ENCODE data around the gene MDC1. TPM values are rescaled to one million over a fixed set of nuclear protein-coding genes. Genes with fewer than 3 reads are reported as not detected.
"Not testable (repeated sequence)": the region's sequence is repeated elsewhere in the genome, so short reads cannot be mapped to it uniquely, and the experiment has no call there.

Gene MDC1
- total and polyA plus RNA-seq, 5 donors: 11.1 to 26.6 (median 22.4) TPM

DNA sequence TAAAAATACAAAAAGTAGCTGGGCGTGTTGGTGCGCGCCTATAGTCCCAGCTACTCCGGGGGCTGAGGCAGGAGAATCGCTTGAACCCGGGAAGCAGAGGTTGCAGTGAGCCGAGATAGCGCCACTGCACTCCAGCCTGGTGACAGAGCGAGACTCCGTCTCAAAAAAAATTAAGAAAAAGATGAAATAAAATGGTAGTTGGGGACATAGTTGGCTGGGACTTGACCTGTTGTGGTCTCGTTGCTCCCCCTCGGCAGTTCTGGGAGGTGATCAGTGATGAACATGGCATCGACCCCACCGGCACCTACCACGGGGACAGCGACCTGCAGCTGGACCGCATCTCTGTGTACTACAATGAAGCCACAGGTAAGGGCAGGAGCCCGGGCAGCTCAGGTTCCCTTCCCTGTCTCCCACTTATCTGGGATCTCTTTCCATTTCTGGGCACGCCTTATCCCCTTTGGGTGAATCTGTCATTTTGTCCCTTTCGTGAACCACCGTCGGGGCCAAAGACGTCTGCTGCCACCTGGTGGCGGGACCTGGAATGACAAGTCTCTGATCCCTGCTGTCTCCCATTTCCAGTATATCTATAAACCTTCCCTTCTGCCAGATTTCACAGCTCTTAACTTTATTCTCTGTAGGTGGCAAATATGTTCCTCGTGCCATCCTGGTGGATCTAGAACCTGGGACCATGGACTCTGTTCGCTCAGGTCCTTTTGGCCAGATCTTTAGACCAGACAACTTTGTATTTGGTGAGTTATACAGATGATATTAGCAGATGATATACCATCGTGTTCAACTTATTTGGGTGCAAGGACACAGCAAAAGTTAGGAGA, 5.4 kb upstream of the MDC1 start:
- Histone ChIP-seq H3K4me3 (ENCODE audit: low read length) (no peak overlapping the region), H3K9me3 (ENCODE audit: control insufficient read depth, low read length) (no peaks in the 10 kb centered on the region), H3K27me3 (ENCODE audit: control insufficient read depth, insufficient read depth) (no peaks in the 10 kb centered on the region), H3K4me1 (ENCODE audit: control insufficient read depth, insufficient read depth, low read length) (peaks cover 3% of the 10 kb centered on the region), H3K27ac (ENCODE audit: low read length) (peak overlapping the region; percentile 96)
- intact Hi-C loops (cut with DNase I): loop anchor here (1.0 to 2.0 kb wide), 4 partner anchors 38 to 44 kb away; no protein-coding TSS in a partner anchor
- 12% methylated on average over 27 of the region's 27 CpGs for WGBS
- DNase-seq (peak; percentile 74 to 92 (median 92)), ATAC-seq (peak; percentile 0 to 1)

DNA sequence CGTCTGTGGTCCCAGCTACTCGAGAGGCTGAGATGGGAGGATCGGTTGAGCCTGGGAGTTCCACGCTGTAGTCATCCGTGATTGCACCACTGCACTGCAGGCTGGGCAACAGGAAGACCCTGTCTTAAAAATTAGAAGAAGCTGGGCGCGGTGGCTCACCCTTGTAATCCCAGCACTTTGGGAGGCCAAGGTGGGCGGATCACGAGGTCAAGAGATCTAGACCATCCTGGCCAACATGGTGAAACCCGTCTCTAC, 4.9 kb upstream of the MDC1 start:
- intact Hi-C loops (cut with DNase I): loop anchor here (1.0 to 2.0 kb wide), 4 partner anchors 37 to 43 kb away; no protein-coding TSS in a partner anchor
- DNase-seq: peak; percentile 58 to 66 (median 64)
- not testable (repeated sequence) for H3K4me1 ChIP-seq (ENCODE audit: control insufficient read depth, insufficient read depth, low read length); ATAC-seq; H3K9me3 ChIP-seq (ENCODE audit: control insufficient read depth, low read length); H3K27me3 ChIP-seq (ENCODE audit: control insufficient read depth, insufficient read depth)
- peak overlapping the region; percentile 96 for H3K27ac ChIP-seq (ENCODE audit: low read length)
- H3K4me3 ChIP-seq (ENCODE audit: low read length): peak overlapping the region; percentile 98
- 9% methylated on average over 10 of the region's 10 CpGs for WGBS

DNA sequence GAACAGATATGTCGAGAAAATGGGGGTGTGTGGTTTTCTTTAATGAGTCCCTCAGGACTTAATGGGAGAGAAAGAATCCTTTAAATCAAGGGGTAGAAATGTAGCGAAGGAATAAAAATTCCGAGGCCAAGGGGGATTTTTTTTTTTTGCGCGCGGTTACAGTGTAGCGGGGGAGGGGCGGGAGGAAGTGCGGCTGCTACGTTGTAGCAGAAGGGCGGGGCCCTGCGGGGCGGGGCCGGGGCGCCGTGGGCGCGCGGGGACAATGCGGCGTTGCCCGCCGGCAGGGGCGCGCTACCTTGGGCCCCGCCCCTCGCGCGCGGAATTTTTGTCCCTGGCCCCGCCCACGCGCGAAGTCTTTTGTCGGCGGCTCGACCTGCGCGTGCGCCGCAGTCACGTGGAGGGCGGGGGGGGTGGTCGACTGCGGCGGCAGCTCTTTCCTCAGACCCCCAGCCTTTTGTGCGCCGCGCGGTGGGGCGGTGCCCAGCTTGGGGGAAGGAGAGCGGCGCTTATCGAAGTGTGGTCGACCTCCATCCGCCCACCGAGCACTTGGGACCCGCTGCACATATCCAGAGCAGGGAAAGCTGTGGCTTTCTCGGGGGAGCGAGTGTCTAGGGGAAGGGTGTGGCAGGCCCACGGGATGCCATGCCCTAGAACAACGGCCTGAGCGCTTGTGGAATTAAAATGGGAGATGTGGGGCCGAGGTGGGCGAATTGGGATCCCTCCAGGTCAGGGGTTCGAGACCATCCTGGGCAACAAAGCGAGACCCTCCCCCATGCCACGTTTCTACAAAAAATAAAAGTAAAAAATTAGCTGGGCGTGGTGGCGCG, 4.3 kb upstream of the MDC1 start:
- Histone ChIP-seq H3K9me3 (ENCODE audit: control insufficient read depth, low read length) (no peaks in the 10 kb centered on the region), H3K4me1 (ENCODE audit: control insufficient read depth, insufficient read depth, low read length) (peaks cover 3% of the 10 kb centered on the region), H3K27me3 (ENCODE audit: control insufficient read depth, insufficient read depth) (no peaks in the 10 kb centered on the region), H3K4me3 (ENCODE audit: low read length) (peak overlapping the region; percentile 98), H3K27ac (ENCODE audit: low read length) (peak overlapping the region; percentile 96)
- DNase-seq (peak; percentile 94 to 98 (median 97)), ATAC-seq (peak; percentile 77 to 79)
- intact Hi-C loops (cut with DNase I): loop anchor here (1.0 to 2.0 kb wide), 5 partner anchors 35 to 43 kb away; partner anchors contain the start of gene PPP1R18 (in 1 of the 4)
- under 1% methylated on average over 71 of the region's 71 CpGs for WGBS

- no peaks in the 10 kb centered on the region for H3K9me3 ChIP-seq (ENCODE audit: control insufficient read depth, low read length)
- peaks cover 3% of the 10 kb centered on the region for H3K4me1 ChIP-seq (ENCODE audit: control insufficient read depth, insufficient read depth, low read length)
- ATAC-seq (peak; percentile 3 to 33), DNase-seq (peak; percentile 83 to 89 (median 88))
- H3K27me3 ChIP-seq (ENCODE audit: control insufficient read depth, insufficient read depth): no peaks in the 10 kb centered on the region
- WGBS: under 1% methylated on average over 29 of the region's 29 CpGs
- peak overlapping the region; percentile 91 for H3K27ac ChIP-seq (ENCODE audit: low read length)
- peak overlapping the region; percentile 98 for H3K4me3 ChIP-seq (ENCODE audit: low read length)
- intact Hi-C loops (cut with DNase I): loop anchor here in 1 of 4 donors (2.0 kb wide), 1 partner anchor 34 kb away; the partner anchor contains the start of gene PPP1R18
These were observed 3.7 kb upstream of the MDC1 start for GRCh38 chr6:30720738-30721197.

DNA sequence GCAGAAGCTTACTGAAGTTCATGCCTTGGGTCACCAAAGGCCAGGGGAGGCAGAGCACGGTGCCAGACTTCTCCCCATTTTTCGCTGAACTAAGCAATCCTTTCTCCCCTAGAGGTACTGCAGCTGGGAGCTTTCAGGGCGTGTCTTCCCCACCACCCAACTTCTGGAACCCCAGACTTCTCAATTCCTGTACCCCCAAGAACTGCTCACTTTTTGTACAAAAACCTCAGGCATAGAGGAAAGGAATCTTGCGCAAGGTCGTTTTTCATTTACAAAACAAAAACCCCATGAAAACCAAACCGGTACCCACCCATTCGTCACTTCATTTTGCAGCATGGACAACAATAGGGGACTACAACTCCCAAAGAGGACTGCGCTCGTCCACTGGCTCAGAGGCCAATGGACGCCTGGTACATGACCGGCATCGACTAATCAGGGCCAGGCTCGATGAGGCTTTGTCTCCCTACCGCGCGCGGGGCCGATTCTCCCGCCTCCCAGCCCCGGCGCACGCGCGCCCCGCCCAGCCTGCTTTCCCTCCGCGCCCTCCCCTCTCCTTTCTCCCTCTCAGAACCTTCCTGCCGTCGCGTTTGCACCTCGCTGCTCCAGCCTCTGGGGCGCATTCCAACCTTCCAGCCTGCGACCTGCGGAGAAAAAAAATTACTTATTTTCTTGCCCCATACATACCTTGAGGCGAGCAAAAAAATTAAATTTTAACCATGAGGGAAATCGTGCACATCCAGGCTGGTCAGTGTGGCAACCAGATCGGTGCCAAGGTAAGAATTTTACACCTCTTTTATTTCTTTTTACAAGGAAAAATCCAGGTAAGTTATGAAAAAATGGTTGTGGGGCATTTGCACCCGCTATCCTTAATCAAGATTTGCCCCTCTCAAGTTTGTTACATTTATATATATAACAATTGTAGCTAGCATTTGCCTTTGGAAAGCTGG, 3.0 kb upstream of the MDC1 start, which contains the start of gene TUBB:
Gene TUBB (plus strand): TSS at position 562 of the 947 bp plus-strand sequence. CDS start 155 bp downstream, at position 717.
- ATAC-seq (peak; percentile 84 to 87), DNase-seq (peak; percentile 96 to 99 (median 98))
- no peaks in the 10 kb centered on the region for H3K9me3 ChIP-seq (ENCODE audit: control insufficient read depth, low read length)
- peaks cover 3% of the 10 kb centered on the region for H3K4me1 ChIP-seq (ENCODE audit: control insufficient read depth, insufficient read depth, low read length)
- under 1% methylated on average over 38 of the region's 38 CpGs for WGBS
- intact Hi-C loops (cut with DNase I): loop anchor here in 1 of 4 donors (2.0 kb wide), 1 partner anchor 33 kb away; the partner anchor contains the start of gene PPP1R18
- peak within 1 kb of the TSS; percentile 98 for H3K4me3 ChIP-seq (ENCODE audit: low read length)
- H3K27me3 ChIP-seq (ENCODE audit: control insufficient read depth, insufficient read depth): no peaks in the 10 kb centered on the region
- peak within 1 kb of the TSS; percentile 91 for H3K27ac ChIP-seq (ENCODE audit: low read length)

DNA sequence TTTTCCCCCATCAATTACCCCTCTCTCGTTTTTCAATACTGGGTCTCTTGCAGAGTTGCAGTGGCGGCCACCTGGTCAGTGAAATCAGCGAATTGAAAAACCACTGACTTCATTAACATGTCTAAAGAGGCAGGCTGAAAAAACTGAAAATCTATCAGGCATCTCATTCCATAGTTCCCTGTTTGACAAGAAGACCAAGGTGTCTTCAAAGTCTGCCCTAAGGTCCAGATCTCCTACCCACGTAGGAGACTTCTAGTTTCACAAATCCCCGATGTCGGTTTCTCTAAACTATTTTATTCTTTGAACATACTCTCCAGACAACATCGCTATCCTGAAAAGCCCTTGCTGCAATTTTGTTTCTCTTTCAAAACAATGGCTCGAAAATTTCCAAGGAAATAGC, 2.3 kb upstream of the MDC1 start:
- Histone ChIP-seq H3K4me1 (ENCODE audit: control insufficient read depth, insufficient read depth, low read length) (peaks cover 3% of the 10 kb centered on the region), H3K9me3 (ENCODE audit: control insufficient read depth, low read length) (no peaks in the 10 kb centered on the region), H3K27me3 (ENCODE audit: control insufficient read depth, insufficient read depth) (no peaks in the 10 kb centered on the region), H3K27ac (ENCODE audit: low read length) (peak overlapping the region; percentile 91), H3K4me3 (ENCODE audit: low read length) (peak overlapping the region; percentile 98)
- no peak for DNase-seq
- no peak for ATAC-seq
- WGBS: 21% methylated on average over 8 of the region's 8 CpGs
- intact Hi-C loops (cut with DNase I): no loop called here

DNA sequence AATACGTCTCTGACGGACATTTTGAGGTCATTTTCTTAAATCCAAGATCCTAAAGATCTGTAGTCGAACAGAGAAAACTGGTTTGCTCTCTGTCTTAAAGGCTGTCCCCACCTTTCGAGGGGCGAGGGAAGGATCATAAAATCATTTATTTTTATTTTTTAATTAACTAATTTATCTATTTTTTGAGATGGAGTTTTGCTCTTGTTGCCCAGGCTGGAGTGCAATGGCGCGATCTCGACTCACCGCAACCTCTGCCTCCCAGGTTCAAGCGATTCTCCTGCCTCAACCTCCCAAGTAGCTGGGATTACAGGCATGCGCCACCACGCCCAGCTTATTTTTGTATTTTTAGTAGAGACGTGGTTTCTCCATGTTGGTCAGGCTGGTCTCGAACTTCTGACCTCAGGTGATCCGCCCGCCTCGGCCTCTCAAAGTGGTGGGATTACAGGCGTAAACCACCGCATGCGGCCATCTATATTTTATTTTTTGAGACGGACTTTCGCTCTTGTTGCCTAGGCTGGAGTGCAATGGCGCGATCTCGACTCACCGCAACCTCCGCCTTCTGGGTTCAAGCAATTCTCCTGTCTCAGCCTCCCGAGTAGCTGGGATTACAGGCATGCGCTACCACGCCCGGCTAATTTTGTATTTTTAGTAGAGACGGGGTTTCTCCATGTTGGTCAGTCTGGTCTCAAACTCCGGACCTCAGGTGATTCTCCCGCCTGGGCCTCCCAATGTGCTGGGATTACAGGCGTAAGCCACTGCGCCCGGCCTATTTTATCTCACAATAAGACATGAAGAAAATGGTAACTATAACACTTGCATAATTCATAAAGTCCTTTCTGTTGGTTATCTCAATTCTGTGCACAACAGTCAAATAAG, 1.0 kb upstream of the MDC1 start:
- WGBS: 77% methylated on average over 37 of the region's 37 CpGs
- peak in 1 of 3 donors; percentile 59 for DNase-seq
- H3K4me1 ChIP-seq (ENCODE audit: control insufficient read depth, insufficient read depth, low read length); H3K9me3 ChIP-seq (ENCODE audit: control insufficient read depth, low read length); ATAC-seq; H3K27me3 ChIP-seq (ENCODE audit: control insufficient read depth, insufficient read depth): not testable (repeated sequence)
- peak overlapping the region; percentile 59 for H3K4me3 ChIP-seq (ENCODE audit: low read length)
- intact Hi-C loops (cut with DNase I): loop anchor here in 1 of 4 donors (2.0 kb wide), 1 partner anchor 23 kb away; no protein-coding TSS in a partner anchor
- peak overlapping the region; percentile 96 for H3K27ac ChIP-seq (ENCODE audit: low read length)

- Histone ChIP-seq H3K4me3 (ENCODE audit: low read length) (peak overlapping the region; percentile 91), H3K9me3 (ENCODE audit: control insufficient read depth, low read length) (no peaks in the 10 kb centered on the region), H3K27me3 (ENCODE audit: control insufficient read depth, insufficient read depth) (no peaks in the 10 kb centered on the region), H3K27ac (ENCODE audit: low read length) (peak overlapping the region; percentile 98), H3K4me1 (ENCODE audit: control insufficient read depth, insufficient read depth, low read length) (peaks cover 1% of the 10 kb centered on the region)
- intact Hi-C loops (cut with DNase I): loop anchor here in 1 of 4 donors (2.0 kb wide), 1 partner anchor 22 kb away; no protein-coding TSS in a partner anchor
- no peak for DNase-seq
- 2% methylated on average over 8 of the region's 8 CpGs for WGBS
- no peak for ATAC-seq
These were observed 277 bp downstream of the MDC1 start for GRCh38 chr6:30716879-30717128.

- intact Hi-C loops (cut with DNase I): no loop called here
- no peak for DNase-seq
- Histone ChIP-seq H3K4me1 (ENCODE audit: control insufficient read depth, insufficient read depth, low read length) (no peaks in the 10 kb centered on the region), H3K9me3 (ENCODE audit: control insufficient read depth, low read length) (no peaks in the 10 kb centered on the region), H3K27me3 (ENCODE audit: control insufficient read depth, insufficient read depth) (no peaks in the 10 kb centered on the region), H3K4me3 (ENCODE audit: low read length) (no peak overlapping the region), H3K27ac (ENCODE audit: low read length) (no peak overlapping the region)
- no peak for ATAC-seq
- WGBS: 97% methylated on average over 1 of the region's 1 CpG
These were observed 2.8 kb downstream of the MDC1 start for GRCh38 chr6:30714263-30714662.
